HG03469 (cell line): Measurements from ENCODE around the gene IRAG1.
"Not testable (repeated sequence)": the region's sequence is repeated elsewhere in the genome, so short reads cannot be mapped to it uniquely, and the experiment has no call there.

Experiments
- ATAC-seq: cut with Tn5 transposase; IDR thresholded peaks from one replicate; pipeline ENCODE4 v1.9.1; 2021; ENCODE audit warnings: mild to moderate bottlenecking, moderate library complexity, moderate number of reproducible peaks; ENCODE audit not compliant: unreplicated experiment

Gene IRAG1

GRCh38 chr11:10708131-10708530 is 14.6 kb upstream of the IRAG1 start:
- no peak for ATAC-seq

DNA sequence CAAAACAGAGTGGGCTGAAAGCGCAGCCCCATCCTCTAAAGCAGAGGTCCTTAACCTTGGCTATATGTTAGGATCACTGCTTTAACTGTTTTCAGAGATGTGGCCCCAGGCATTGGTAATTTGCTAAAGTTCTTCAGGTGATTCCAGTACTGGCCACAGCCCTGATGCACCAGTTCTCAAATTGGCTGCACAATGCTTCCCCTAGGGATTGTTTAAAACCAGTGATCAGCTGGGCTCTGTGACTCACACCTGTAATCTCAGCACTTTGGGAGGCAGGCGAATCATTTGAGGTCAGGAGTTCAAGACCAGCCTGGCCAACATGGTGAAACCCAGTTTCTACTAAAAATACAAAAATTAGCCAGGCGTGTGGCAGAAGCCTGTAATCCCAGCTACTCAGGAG is 8.4 kb upstream of the IRAG1 start:
- no peak for ATAC-seq

DNA sequence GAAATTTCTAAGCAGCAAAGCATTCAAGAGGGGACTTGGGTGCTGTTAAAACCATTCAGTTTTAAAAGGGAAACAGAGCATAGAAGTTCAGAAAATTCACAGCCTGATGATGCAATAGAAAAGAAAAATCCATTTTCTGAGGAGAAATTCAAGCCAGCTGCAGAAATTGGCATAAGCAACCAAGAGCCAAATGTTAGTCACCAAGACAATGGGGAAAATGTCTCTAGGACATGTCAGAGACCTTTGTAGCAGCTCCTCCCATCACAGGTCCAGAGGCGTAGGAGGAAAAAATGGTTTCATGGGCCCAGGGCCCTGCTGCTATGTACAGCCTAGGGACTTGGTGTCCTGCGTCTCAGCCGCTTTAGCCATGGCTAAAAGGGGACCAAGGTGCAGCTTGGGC is 5.5 kb upstream of the IRAG1 start:
- no peak for ATAC-seq

DNA sequence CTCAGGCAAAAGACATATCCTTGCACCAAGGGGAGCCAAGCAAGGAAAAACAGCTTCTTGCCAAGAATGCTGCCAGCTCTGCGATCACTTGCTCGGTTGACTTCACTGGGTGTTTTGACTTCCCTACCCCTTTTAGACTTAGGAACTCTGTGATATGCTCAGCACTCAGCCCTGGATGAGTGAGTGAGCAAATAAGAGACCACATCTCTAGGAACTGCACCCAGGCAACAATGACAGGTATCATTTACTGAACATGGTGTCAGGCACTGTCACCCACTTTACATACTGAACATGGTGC is 3.7 kb upstream of the IRAG1 start:
- no peak for ATAC-seq

DNA sequence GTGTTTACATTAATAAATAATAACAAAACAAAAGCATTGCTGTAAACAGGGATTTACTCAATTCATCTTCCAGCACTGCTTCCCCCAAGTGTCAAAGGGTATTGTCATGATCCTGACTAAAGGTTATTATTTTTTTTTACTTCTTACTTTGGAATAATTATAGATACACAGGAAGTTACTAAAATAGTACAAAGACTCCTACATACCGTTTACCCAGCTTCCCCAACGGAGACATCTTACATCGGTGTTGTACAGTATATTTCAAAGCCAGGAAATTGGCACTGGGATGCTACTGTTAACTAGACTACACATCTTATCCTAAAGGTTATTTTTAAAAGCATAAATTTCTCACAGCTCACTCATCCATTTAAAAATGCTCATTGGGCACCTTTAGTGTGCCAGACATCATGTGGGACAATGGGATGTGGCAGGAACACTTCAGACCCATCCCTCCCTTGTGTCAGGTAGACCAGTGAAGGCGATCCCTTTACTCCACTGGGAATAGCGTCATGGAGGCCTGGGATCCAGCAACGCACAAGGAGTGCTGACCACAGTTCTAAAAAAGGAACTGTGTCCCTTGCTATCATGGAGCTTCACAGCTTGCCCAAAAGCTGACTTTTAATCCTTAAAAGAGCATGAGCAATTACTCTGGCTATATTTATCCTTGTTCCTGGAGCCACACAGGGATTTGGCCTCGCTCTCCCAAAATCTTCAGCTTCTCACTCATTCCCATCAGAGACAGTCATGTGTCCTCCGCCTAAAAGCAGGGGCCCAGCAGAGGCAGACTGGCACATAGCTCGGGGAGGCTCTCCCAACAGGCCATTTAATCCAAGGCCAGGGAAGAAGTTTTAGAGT is 3.1 kb upstream of the IRAG1 start:
- ATAC-seq: no peak

- no peak for ATAC-seq
Measured at GRCh38 chr11:10695833-10696232, 2.3 kb upstream of the IRAG1 start.

- ATAC-seq: no peak
Measured at GRCh38 chr11:10694486-10695239, 1.1 kb upstream of the IRAG1 start.

GRCh38 chr11:10692531-10693115 is 932 bp downstream of the IRAG1 start:
- ATAC-seq: no peak

DNA sequence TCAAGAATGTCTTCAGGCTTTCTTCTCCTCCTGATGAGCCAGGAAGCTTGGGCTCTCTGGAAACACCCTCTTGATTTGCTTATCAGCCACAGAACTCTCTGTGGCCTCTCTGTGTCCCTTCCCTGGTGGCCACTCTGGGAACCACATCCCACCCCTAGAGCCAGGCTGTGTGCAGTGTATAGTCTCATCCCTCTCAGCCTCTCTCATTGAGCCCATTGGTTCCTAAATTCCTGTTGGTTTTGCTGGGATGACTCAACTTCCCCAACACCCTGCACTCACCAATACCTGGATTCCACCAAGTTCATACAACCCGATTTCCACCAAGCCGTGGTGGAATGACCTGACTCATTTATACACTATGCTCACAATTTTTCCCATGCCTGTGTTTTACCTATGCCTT is 5.2 kb downstream of the IRAG1 start:
- no peak for ATAC-seq

- no peak for ATAC-seq
Measured at GRCh38 chr11:10686311-10686710, 7.2 kb downstream of the IRAG1 start.

- ATAC-seq: no peak
Measured at GRCh38 chr11:10683429-10683828, 10.1 kb downstream of the IRAG1 start.

DNA sequence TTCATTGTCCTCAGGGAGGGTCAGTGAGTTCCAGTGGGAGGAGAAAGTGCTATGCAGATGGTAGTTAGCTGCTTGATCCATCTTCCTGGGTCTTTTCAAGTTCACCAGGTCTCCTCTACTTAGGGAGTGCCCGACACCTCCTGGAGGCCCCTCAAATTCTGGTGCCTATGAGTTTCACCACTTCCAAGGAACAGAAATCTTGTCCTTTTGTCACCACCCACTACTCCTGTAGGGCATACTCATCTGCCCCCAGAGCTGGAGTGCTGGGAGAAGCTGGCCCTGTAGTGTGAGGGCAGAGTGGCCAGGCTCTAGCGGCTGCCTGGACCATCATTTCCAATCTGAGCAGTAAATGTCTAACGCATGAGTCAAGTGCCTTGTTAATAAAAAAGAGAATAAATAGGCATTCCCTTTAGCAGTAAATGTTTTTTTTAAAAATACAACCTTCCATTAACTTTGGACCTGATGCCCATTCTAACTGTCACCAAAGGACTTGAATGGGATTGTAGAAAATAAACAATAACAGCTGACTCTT is 12.5 kb downstream of the IRAG1 start:
- no peak for ATAC-seq

GRCh38 chr11:10680279-10680678 is 13.3 kb downstream of the IRAG1 start:
- ATAC-seq: not testable (repeated sequence)

- ATAC-seq: no peak
Measured at GRCh38 chr11:10679644-10680043, 13.9 kb downstream of the IRAG1 start.

- ATAC-seq: no peak
Measured at GRCh38 chr11:10678101-10678500, 15.5 kb downstream of the IRAG1 start.

DNA sequence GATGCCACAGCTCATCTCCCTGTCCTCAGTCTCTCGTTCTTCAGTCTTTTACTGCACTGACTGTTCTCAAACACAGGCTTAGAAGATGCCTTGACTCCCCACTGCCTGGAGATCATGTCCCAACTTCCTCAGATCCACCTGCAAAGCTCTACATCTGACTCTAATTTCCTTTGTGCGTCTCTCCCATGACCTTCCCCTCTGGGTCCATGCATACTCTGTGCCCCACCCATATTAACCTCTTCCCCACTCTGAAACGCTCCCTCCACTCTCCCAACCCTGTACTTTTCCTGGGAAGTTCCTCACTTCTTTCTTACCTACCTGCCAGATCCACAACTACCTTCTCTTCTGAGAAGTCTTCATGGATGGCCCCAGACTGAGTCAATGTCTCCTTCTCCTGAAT is 16.6 kb downstream of the IRAG1 start:
- ATAC-seq: no peak

DNA sequence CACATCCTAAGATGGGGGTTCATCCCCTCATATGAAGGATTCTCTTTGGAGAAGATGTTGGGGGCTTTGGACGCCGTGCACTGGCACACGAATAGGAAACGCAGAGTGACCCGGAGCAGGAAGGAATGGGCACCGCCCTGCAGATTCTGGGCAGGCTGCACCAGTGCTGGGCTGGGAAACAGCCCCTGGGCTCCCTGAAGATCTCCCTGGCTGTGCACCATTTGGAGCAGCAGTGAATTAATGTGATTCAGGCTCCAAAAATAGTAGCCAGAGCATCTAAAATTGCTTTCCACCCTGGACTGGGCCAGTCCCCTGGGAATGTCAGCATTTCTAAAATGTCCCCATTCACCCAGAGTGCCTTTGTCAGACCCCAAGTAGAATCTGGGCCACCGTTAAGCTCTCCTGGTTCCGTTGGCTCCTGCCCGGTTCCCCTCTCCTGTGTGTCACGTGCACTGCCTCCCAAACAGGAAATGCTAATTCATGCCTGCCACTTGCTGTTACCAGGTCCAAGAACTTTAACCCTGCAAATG is 18.6 kb downstream of the IRAG1 start:
- ATAC-seq: no peak

- ATAC-seq: no peak
Measured at GRCh38 chr11:10674440-10674855, 19.1 kb downstream of the IRAG1 start.

- ATAC-seq: no peak
Measured at GRCh38 chr11:10673501-10674062, 20.0 kb downstream of the IRAG1 start.

DNA sequence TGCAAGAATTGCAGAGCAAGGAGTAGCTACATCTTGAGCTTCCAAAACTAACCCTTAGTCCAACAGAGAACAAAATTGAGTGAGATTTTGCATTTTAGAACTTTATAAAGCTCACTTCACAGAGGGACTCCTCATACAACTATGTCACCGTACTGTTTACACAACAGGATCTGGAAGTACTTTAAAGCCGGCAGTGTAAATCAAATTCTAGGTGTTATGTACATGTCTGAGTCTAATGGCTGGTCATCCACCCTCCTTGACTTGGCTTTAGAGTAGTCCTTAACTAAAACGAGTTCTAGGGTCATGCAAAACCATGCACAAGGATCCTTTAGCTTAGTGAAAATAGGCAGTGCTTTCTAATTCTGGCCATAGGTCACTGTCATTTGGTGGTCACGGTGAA is 23.5 kb downstream of the IRAG1 start:
- ATAC-seq: no peak
